ENCODE data around the gene PREX1.

DNA sequence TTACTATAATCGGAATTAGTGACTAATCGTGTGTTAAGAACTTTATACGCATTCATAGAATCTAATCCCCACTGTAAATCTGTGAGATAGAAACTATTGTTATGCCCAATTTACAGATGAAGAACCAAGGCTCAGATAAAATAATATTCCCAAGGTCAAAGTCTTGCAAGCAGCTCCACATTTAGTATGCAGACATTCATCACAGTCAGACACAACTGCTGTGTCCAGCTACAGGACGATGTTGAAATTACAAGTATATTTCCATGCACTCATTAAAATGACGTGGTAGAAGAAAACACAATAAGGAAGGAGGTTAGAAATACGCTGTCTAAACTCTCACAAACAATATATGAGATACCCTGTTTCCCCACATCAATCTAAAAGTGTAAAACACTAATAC, 82.5 kb downstream of the PREX1 start:
- TF ChIP-seq CTCF (IDR thresholded peaks at IDR 0.05; ENCODE audit: low read depth, low read length) (no peak), POLR2A (IDR thresholded peaks at IDR 0.05; ENCODE audit: extremely low read depth, insufficient read length) (no peak)
